ENCODE measurements around the gene KIAA0753.
"Not testable (repeated sequence)": the region's sequence is repeated elsewhere in the genome, so short reads cannot be mapped to it uniquely, and the experiment has no call there.

The KIAA0753 gene

DNA sequence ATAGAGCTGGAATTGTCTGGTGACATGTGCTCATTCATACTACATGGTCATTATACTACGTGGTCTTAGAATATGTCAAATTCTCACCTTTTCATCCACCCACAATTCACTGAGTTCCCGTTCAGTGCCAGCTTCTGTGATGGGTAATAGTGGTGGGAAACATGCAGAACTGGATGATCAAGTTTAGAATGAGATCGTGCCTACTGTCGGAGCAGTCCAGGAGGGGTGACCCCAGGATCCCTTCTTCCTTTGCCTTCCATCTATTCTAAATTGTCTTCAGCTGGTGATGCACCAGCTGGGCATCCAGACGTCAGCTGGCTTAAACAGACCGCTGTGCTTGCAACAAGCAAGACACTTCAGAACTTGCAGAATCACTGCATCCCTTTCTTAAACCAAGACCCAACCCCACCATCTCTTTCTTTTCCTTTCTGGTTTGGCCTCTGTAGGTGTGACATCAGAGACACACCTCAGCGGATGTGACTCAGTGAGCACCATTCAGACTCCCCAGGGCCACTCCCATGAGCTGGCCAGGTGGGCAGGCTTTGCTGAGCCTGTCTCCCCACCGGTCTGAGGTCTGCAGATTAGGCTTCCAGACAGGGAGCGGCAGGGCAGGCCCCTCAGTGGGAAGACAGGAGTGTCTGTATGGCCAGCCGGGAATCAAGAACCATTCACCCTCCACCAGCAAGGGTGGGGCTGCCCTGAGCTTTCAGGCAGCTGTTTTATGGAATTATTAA is 29.1 kb upstream of the KIAA0753 start:
- intact Hi-C loops (cut with DNase I): no loop called here
- DNase-seq: peak in 2 of 42 donors; percentile 16 to 34

DNA sequence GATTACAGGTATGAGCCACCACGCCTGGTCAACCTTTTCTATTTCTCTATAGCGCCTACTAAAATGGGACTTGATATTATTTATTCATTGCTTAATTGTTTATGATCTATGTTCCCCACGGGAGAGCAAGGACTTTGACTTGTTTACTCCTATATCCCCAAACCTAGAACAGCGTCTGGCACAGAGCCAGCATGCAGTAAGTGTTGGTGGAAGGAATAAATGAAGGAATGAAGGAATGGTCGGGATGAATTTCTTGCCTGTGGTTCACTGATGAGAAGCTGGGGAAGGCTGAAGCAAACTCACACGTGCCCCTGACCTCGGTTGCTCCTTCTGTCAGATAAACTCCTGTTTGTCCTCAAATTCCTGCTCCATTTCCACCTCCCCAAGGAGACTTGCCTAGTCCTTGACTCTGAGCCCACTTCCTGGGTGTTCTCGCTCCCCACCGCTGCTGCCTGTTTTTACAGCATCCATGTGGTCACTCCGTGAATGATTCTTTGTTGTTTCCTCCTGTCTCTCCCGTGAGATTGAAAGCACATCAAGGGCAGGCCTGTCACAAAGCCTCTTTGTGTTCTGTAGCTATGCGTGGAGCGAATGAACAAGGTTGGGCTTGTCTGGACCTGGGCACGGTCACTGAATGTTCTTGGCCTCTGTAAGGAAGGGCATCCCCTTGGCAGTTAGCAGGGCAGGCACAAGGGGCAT is 28.4 kb upstream of the KIAA0753 start:
- intact Hi-C loops (cut with DNase I): no loop called here

DNA sequence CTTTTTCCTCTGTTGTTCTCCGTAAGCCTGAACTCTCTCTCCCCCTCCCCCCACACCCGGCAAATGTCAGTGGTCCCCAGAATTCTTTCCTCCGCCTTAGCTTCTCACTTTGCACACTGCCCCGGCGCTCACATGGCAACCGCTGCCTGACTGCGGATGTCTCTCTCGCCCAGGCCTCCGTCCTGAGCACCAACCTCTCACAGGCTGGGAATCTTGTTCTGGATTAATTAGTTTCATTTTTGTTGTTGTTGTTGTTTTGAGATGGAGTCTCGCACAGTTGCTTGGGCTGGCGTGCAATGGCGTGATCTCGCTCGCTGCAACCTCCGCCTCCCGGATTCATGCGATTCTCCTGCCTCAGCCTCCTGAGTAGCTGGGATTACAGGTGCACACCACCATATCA is 27.7 kb upstream of the KIAA0753 start:
- intact Hi-C loops (cut with DNase I): no loop called here
- no peak for DNase-seq

More for the DNA sequence above, 28.4 kb upstream of the KIAA0753 start:
- DNase-seq: peak in 1 of 42 donors; percentile 27

DNA sequence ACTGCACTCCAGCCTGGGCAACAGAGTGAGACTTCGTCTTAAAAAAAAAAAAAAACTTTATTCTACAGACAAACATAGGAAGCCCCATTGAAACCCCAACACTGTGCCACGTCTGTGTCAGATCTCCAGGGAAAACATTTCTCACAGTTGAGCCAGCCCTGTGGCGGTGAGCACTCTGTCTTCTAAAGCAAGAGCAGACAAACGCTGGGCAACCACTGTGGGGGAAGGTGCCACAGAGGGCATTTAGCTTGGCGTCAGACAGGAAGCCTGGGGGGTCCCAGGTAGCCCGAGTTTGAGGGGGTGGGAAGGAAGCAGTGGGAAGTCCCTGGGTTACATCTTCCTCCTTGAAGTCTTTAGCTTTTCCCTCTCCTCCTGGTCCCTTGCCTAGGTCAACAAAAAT is 27.0 kb upstream of the KIAA0753 start:
- intact Hi-C loops (cut with DNase I): no loop called here
- no peak for DNase-seq

DNA sequence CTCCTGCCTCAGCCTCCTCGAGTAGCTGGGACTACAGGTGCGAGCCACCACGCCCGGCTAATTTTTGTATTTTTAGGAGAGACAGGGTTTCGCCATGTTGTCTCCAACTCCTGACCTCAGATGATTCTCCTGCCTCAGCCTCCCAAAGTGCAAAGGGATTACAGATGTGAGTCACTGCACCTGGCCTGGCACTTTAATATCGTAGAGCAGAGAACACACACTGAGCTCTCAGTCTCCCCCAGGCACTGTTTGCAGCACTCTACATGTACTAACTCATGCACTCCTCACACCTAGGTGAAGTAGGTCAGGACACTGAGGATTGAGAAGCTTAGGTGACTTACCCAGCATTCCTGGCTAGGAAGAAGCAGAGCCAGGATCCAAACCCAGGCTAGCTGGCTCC is 26.0 kb upstream of the KIAA0753 start:
- peak in 1 of 42 donors; percentile 11 for DNase-seq

DNA sequence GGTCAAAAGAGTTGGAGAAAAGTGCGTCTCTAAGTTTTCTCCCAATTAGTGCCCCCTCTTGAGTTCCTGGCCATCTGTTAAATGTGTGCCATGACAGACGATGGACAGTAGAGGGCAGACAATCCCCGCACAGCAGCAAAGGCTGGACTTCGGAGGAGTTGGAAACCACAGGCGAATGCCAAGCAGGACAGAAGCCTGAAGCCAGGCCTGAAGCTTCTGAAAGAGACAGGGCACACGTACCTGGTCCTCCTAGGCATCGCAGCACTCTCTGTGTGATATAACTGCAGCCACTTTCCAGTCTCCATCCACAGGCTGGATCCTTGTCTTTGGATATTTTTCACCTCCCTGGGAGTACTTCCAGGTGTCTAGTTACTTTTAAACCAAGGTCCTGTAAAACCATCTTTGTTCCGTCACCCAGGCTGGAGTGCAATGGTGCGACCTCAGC is 25.6 kb upstream of the KIAA0753 start:
- intact Hi-C loops (cut with DNase I): no loop called here
- DNase-seq: peak; percentile 41 to 88 (median 72)

More for the DNA sequence above, 26.0 kb upstream of the KIAA0753 start:
- intact Hi-C loops (cut with DNase I): no loop called here

DNA sequence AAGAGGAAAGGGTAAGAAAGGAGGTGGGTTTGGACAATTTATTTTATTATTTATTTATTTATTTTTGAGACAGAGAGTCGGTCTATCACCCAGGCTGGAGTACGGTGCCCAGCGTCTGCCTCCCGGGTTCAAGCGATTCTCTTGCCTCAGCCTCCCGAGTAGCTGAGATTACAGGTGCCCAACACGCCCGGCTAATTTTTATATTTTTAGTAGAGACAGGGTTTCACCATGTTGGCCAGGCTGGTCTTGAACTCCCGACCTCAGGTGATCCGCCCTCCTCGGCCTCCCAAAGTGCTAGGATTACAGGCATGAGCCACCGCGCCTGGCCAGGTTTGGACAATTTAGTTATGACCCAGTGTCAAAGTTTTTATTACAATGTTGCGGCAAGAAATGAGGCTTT is 22.7 kb upstream of the KIAA0753 start:
- DNase-seq; intact Hi-C loops (cut with DNase I): not testable (repeated sequence)

DNA sequence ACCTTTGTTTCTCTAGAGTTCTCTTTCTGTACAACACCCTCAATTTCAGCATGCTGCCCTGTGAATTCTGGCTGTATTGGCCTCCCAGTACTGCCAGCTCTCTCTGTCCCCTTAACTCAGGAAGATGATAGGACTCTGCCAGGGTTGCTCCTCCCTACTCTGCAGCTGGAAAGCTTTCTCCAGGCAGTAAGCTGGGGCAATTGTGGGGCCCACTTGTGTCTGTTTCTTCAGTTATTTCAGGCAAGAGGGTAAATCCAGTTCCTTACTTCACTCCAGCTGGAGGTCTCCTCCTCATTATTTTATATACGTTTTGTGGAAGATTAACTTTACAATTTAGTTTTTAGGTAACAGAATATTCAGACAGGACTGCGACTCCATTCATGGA is 20.9 kb upstream of the KIAA0753 start:
- DNase-seq: peak in 1 of 42 donors; percentile 15
- intact Hi-C loops (cut with DNase I): no loop called here

DNA sequence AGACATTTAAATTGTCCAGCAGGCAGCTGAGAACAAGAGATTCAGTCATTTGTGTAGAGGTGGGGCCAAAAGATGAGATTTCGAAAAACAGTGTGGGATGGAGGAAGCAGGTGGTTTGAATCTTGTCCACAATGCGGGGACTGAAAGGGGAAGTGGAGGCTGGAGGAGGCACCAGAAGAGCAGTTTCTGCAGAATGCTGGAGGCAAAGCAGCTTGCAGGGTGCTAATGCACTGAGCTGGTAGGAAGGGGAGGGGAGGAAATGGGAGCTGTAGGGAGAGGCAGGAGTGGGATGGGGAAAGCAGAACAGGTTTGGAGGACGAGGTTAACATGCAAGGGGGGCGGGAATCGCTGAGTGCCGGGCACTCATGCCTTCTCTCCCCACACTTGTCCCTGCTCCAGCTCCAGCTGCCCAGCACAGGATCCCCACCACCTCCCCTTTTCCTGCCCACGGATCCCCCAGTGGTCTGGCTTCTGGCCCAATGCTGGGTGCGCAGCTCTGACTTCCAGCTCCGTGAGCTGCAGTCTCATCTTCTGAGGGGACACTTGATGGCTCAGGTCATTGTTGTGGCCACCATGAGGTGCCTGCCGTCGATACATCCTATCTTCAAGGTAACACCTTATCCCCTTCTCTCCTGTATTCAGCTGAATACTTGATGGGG is 20.4 kb upstream of the KIAA0753 start:
- intact Hi-C loops (cut with DNase I): no loop called here
- DNase-seq: peak in 16 of 42 donors; percentile 23 to 70 (median 48)

DNA sequence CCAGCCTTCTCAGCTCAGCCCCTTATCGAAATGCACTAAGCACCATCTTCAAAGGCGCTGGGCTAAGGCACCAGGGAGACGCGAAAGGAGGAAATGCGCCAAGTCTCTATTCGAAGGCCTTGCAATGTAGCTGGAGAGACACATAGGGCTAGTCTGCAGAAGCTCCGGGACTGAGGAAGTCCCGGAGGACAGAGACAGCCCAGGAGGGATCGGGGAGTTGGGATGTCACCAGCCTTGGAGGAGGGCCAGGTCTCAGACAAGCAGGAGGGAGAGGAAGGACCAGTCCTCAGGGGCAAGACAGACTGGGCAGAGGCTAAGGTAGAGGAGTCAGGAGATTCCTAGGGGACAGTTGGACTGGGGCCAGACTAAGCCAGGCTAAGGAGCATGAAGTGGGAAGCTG is 19.6 kb upstream of the KIAA0753 start:
- no peak for DNase-seq
- intact Hi-C loops (cut with DNase I): no loop called here

DNA sequence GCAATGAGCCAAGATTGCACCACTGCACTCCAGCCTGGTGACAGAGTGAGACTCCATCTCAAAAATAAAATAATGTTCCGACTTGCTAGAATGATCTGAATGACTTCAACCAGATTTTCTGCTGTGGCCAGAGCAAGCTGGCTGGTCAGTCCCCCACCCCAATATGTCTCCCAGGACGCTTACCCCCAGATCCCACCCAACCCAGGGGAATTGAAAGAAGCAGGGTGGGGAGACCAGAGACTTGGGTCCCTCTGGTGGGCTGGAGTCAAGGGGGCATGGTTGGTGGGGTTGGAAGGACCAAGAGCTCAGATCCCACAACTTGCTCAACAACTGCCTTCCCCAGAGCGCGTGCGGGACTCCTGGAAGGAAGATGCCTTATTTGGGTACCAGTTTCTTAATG is 17.9 kb upstream of the KIAA0753 start:
- DNase-seq; intact Hi-C loops (cut with DNase I): not testable (repeated sequence)

DNA sequence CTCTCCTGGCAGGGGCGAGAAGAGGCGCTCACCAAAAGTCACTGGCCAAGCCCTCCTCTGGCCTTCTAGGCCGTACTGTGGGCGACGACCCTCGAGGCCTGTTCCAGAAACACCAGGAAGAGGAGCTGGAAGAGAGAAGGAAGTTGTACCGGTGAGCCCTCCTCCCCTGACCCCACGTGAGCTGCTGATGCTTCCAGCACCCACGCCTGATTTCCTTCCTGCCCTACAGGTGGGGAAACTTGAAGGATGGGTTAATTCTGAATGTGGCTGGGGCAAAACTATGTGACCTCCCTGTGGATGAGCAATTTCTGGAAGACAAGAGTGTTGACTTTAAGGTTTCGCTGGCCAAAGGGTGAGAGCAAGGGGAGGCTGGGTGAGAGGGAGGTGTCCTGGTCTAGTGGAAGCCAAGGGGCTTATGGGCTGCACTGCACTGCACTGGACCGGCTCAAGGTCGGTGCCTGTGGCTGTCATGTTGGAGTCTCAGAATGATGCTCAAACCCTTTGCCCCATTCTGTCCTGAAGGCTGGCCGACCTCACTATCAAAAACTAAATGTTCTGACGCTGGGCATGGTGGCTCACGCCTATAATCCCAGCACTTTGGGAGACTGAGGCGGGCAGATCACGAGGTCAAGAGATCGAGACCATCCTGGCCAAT is 17.2 kb upstream of the KIAA0753 start:
- intact Hi-C loops (cut with DNase I): no loop called here
- peak in 9 of 42 donors; percentile 23 to 49 (median 38) for DNase-seq

DNA sequence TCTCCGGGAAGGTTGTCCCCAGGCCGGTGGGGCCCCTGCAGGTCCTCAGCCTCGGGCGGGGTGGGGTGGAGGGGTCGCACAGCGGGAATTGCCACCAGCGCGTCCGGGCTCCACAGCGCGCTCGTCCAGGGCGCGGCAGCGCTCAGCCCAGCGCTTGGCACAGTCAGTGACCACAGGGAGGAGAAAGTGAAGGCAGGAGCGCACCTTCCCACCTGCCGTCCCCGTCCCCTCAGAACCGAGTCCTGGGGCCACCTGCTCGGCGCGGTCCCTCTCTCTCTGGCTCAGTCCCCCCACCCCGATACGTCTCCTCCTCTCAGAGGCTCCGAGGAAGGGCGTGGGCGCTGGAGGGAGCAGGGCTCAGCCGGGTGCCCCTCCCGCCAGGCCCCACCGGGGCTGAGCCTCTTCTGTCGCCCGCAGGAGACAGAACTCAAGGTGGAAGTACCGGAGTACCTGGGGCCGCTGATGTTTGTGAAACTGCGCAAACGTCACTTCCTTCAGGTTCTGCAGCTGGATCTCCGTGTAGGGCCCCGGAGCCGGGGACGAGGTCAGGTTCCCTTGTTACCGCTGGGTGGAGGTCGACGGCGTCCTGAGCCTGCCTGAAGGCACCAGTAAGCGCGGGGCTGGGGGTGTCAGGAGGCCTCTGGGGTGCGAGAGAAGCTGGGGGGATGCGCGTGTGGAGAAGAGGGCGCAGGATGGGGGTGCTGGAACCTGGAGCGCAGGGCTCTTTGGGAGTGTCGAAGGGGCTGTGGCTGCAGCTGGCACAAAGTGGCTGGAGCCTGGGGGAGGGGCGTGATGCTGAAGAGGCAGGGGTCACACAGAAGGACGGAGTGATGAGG is 16.5 kb upstream of the KIAA0753 start:
- intact Hi-C loops (cut with DNase I): not testable (repeated sequence)
- DNase-seq: peak in 26 of 42 donors; percentile 21 to 79 (median 57)

DNA sequence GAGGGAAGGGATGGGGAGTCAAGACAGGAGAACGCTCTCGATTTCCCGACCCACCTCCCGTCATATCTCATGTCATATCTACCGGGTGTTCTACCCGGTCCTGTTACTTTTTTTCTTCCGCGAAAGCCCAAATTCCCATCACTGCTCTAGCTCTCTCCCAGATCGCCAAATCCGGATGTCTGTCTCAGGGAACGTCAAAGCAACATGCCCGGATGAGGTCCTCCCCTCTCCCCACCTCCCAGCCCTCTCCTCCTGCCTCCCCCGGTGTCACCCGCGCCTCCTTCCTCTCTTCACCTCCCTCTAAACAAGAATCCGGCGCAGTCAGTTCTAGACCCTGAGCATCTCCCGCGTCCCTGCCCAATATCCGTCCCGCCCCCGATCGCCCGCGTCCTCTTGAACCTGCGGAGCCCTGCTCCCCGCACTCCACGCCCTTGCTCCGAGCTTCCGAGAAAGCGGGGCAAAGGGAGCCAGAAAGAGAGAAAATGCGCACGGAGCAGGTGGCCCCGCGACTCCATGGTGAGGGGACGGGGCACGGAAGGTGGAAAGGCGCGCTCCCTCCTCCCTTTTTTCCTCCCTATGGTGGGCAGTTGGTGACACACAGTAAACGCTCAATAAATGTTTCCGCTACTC is 15.3 kb upstream of the KIAA0753 start:
- intact Hi-C loops (cut with DNase I): not testable (repeated sequence)

DNA sequence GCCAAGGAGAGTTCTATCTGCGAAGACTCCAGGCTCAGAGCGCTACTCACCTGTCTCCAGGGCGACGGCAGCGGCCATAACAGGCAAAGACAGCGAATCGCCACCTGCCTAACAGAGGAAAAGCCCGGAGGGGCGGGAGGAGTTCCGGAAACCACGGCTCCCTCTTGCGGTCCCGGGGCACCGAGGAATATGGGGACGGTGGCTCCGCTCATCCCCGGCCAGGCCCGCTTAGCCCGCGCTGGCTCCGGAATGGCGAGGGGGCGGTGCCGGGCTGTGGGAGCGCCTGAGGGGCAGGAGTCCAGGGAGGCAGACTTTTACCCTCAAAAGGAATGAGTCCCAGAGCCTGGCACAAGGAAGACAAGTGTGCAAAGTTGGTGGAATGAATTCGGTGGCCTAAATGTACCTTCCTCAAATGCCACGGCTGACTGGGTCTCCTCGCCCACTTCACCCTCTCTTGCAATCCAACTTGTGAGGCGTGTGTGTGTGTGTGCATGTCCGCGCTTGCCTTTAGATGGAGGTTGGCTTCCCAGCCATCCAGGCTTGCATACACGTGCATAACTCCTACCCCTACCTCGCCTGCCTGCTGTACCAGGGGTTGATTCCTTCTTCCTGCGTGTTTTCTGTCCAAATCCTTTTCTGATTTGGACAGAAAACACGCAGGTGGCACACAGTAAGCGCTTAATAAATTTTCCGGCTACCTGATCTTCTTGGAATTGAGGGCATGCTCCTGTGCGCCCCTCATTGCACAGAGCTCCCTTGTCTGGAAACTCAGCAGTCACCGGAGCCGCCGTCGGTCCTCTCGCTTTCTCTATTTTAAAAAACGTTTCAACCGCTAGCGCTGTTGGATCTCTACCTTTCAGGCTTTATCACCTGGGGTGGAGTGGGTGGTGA is 14.6 kb upstream of the KIAA0753 start:
- intact Hi-C loops (cut with DNase I): loop anchor here (5.0 kb wide), 1 partner anchor 357 kb away; the partner anchor contains the start of gene RNASEK
- DNase-seq: peak in 22 of 42 donors; percentile 25 to 77 (median 50)

More for the DNA sequence above, 15.3 kb upstream of the KIAA0753 start:
- peak in 10 of 42 donors; percentile 30 to 72 (median 41) for DNase-seq

DNA sequence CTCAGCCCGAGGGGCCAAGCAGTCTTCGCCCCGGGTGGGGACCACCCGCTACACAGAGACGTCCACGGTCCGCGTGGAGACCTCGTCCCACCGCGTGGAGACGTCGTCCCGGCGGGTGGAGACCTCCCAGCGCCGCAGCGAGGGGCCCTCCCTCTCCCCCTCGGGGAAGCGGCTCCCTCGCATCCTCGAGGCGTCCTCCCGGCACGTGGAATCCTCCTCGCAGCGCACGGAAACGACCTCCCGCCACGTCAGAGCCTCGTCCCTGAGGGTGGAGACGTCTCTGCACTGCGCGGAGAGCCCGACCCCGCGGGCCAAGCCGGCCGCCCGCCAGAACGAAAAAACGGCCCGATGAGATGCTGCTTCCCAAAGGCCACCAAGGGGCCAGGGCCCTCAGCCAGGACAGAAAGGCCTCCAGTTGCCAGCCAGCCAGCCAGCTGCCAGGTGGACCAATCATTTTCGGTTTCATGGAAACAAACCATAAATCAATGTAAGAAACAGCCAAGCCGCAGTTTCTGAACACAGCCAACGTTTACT is 11.5 kb upstream of the KIAA0753 start:
- peak in 11 of 42 donors; percentile 11 to 50 (median 38) for DNase-seq
- intact Hi-C loops (cut with DNase I): loop anchor here (5.0 kb wide), 1 partner anchor 360 kb away; the partner anchor contains the start of gene RNASEK
